Keratinocyte (primary cell): Measurements from ENCODE around the gene IGSF1. TPM values are rescaled to one million over a fixed set of nuclear protein-coding genes. Genes with fewer than 3 reads are reported as not detected.

ENCODE experiments used
- DNase-seq: peaks from one replicate; pipeline ENCODE4 v3.0.0-alpha.2; 2011; ENCODE audit warnings: low read depth, missing footprints, low spot score
- FAIRE-seq: peaks from 2 replicates; lab custom pipeline; 2011; peaks lifted over from hg19 to GRCh38; lab: Jason Lieb, UNC
- H2AFZ ChIP-seq: 2 replicates; pipeline ENCODE4 v1.6.0; 2012; ENCODE audit warnings: low read length, control low read depth, inconsistent platforms; ENCODE audit not compliant: control insufficient read depth
- H3K27ac ChIP-seq: 2 replicates; pipeline ENCODE4 v1.5.1; 2011; ENCODE audit warnings: low read length; ENCODE audit not compliant: control insufficient read depth, insufficient read depth
- H3K27me3 ChIP-seq: 3 replicates; pipeline ENCODE4 v1.6.0; 2011; ENCODE audit warnings: low read length; ENCODE audit not compliant: control insufficient read depth, insufficient read depth; ENCODE audit errors: extremely low read depth
- H3K36me3 ChIP-seq, 2 experiments: 2 replicates in 1 of 2; 3 replicates in 1 of 2; pipeline ENCODE4 v1.5.1; 2011; ENCODE audit warnings: low read length in 2 of 2, mild to moderate bottlenecking in 1 of 2; ENCODE audit not compliant: control insufficient read depth in 2 of 2, insufficient read depth in 2 of 2; ENCODE audit errors: extremely low read depth in 1 of 2
- H3K4me1 ChIP-seq: 3 replicates; pipeline ENCODE4 v1.5.1; 2011; ENCODE audit warnings: low read length; ENCODE audit not compliant: control insufficient read depth, insufficient read depth; ENCODE audit errors: extremely low read depth
- H3K4me2 ChIP-seq: 3 replicates; pipeline ENCODE4 v1.6.0; 2011; ENCODE audit warnings: low read depth, low read length; ENCODE audit not compliant: control insufficient read depth, insufficient read depth; ENCODE audit errors: extremely low read depth
- H3K4me3 ChIP-seq, 3 experiments: fragments of 200-600 bp in 1 of 3; sonication (generic) in 1 of 3; 2 replicates in 2 of 3; 3 replicates in 1 of 3; pipeline ENCODE4 v1.5.1; 2011 to 2016; ENCODE audit warnings: low read length in 3 of 3, mild to moderate bottlenecking in 3 of 3, control low read depth in 2 of 3, inconsistent platforms in 1 of 3, low read depth in 1 of 3, mixed read lengths in 1 of 3, mixed run types in 1 of 3, moderate library complexity in 1 of 3; ENCODE audit not compliant: control insufficient read depth in 2 of 3, insufficient read depth in 2 of 3; ENCODE audit errors: extremely low read depth in 1 of 3
- H3K79me2 ChIP-seq: 2 replicates; pipeline ENCODE4 v1.6.0; 2012; ENCODE audit warnings: low read length; ENCODE audit not compliant: control insufficient read depth, insufficient read depth
- H3K9ac ChIP-seq: 3 replicates; pipeline ENCODE4 v1.6.0; 2011; ENCODE audit warnings: low read length; ENCODE audit not compliant: control insufficient read depth, insufficient read depth; ENCODE audit errors: extremely low read depth
- H3K9me1 ChIP-seq: 3 replicates; pipeline ENCODE4 v1.6.0; 2011; ENCODE audit warnings: low read length; ENCODE audit not compliant: control insufficient read depth, insufficient read depth; ENCODE audit errors: extremely low read depth
- H3K9me3 ChIP-seq: 2 replicates; pipeline ENCODE4 v1.5.1; 2012; ENCODE audit warnings: low read depth, low read length; ENCODE audit not compliant: control insufficient read depth
- H4K20me1 ChIP-seq: 3 replicates; pipeline ENCODE4 v1.6.0; 2011; ENCODE audit warnings: low read length; ENCODE audit not compliant: control insufficient read depth, insufficient read depth; ENCODE audit errors: extremely low read depth
- CTCF ChIP-seq, 3 experiments: IDR thresholded peaks in 1 of 3; conservative IDR thresholded peaks in 1 of 3; optimal IDR thresholded peaks in 1 of 3; 2 replicates in 2 of 3; 3 replicates in 1 of 3; pipeline versions ENCODE3 to v1.5.1; 2011; ENCODE audit warnings: low read length in 3 of 3, mild to moderate bottlenecking in 3 of 3, moderate library complexity in 2 of 3, control low read depth in 1 of 3, inconsistent platforms in 1 of 3; ENCODE audit not compliant: insufficient read depth in 2 of 3; ENCODE audit errors: extremely low read depth in 1 of 3
- EZH2 ChIP-seq: IDR thresholded peaks from one replicate; pipeline ENCODE4 v1.6.1; 2012; ENCODE audit warnings: inconsistent platforms, mild to moderate bottlenecking, low read length, moderate library complexity
- dilution Hi-C: fragments of 300-500 bp; cut with MboI; formaldehyde crosslinking; loops from one replicate; pipeline ENCODE4 v1.7.0; 2020; ENCODE audit warnings: low sequenced_read_pairs; ENCODE audit not compliant: extremely low pct_ligation_motif_present
- polyA plus RNA-seq, 5 experiments: library from polyadenylated mRNA; depleted of rRNA in 3 of 5; stranded (reverse) in 3 of 5; stranded (forward) in 1 of 5; unstranded in 1 of 5; fragments of >200 nt; gene quantifications; 1 replicate in 1 of 5; 2 replicates in 3 of 5; 3 replicates in 1 of 5; pipeline versions ENCODE4 v1.2.1 to v1.2.3, GENCODE V29; 2011 to 2012; ENCODE audit warnings: missing spikeins in 2 of 5, low read depth in 1 of 5, low replicate concordance in 1 of 5

Gene IGSF1
- polyA plus RNA-seq, 1 donor (not counting 4 experiments of a cell fraction or from before 2014, with no cell fraction given) = not detected

- no peaks in the 10 kb centered on the region for H3K27me3 ChIP-seq
- no peaks in the 10 kb centered on the region for H3K79me2 ChIP-seq
- no peaks in the 10 kb centered on the region for H4K20me1 ChIP-seq
- TF ChIP-seq CTCF (optimal IDR thresholded peaks at IDR 0.05 in 1 of 3, IDR thresholded peaks at IDR 0.05 in 1 of 3, conservative IDR thresholded peaks at IDR 0.05 in 1 of 3; ENCODE audit: extremely low read depth in 1 of 3, insufficient read depth in 2 of 3, low read length in 3 of 3) (no peak), EZH2 (no peak)
- FAIRE-seq (no peak), DNase-seq (no peak)
- no peaks in the 10 kb centered on the region for H3K36me3 ChIP-seq
- H3K4me1 ChIP-seq = no peaks in the 10 kb centered on the region
- H3K4me3 ChIP-seq = no peak overlapping the region
- dilution Hi-C loops = no loop called here
- H2AFZ ChIP-seq = no peak overlapping the region
- H3K9me1 ChIP-seq = no peaks in the 10 kb centered on the region
- H3K9me3 ChIP-seq = no peaks in the 10 kb centered on the region
- no peak overlapping the region for H3K27ac ChIP-seq
- H3K4me2 ChIP-seq = no peak overlapping the region
- no peak overlapping the region for H3K9ac ChIP-seq
These were observed 1.4 kb downstream of the IGSF1 start for GRCh38 chrX:131287560-131288179.

GRCh38 chrX:131279617-131280016 lies 9.5 kb downstream of the IGSF1 start:
- Histone ChIP-seq H3K9me3 (no peaks in the 10 kb centered on the region), H3K4me2 (no peak overlapping the region), H3K9ac (no peak overlapping the region), H3K9me1 (no peaks in the 10 kb centered on the region), H3K79me2 (no peaks in the 10 kb centered on the region), H3K4me3 (no peak overlapping the region), H3K36me3 (no peaks in the 10 kb centered on the region), H4K20me1 (no peaks in the 10 kb centered on the region), H3K27me3 (no peaks in the 10 kb centered on the region), H3K27ac (no peak overlapping the region), H3K4me1 (no peaks in the 10 kb centered on the region), H2AFZ (no peak overlapping the region)
- TF ChIP-seq CTCF (optimal IDR thresholded peaks at IDR 0.05 in 1 of 3, IDR thresholded peaks at IDR 0.05 in 1 of 3, conservative IDR thresholded peaks at IDR 0.05 in 1 of 3; ENCODE audit: extremely low read depth in 1 of 3, insufficient read depth in 2 of 3, low read length in 3 of 3) (no peak), EZH2 (no peak)
- no peak for DNase-seq
- dilution Hi-C loops = no loop called here
- FAIRE-seq = no peak
